NB4 (cell line): ENCODE measurements around the gene OR6B2.

ENCODE experiments used
- CTCF ChIP-seq: IDR thresholded peaks from one replicate; pipeline ENCODE4 v1.5.1; 2012; ENCODE audit warnings: low read depth, low read length
- MAX ChIP-seq: IDR thresholded peaks from 2 replicates; pipeline ENCODE4 v1.6.1; 2011; ENCODE audit warnings: low read depth, low read length
- MYC ChIP-seq: IDR thresholded peaks from 2 replicates; pipeline ENCODE4 v1.6.1; 2011; ENCODE audit warnings: low read depth, low read length
- POLR2A ChIP-seq: IDR thresholded peaks from 2 replicates; pipeline ENCODE4 v1.6.1; 2011; ENCODE audit warnings: mild to moderate bottlenecking; ENCODE audit not compliant: insufficient read length; ENCODE audit errors: extremely low read depth

DNA sequence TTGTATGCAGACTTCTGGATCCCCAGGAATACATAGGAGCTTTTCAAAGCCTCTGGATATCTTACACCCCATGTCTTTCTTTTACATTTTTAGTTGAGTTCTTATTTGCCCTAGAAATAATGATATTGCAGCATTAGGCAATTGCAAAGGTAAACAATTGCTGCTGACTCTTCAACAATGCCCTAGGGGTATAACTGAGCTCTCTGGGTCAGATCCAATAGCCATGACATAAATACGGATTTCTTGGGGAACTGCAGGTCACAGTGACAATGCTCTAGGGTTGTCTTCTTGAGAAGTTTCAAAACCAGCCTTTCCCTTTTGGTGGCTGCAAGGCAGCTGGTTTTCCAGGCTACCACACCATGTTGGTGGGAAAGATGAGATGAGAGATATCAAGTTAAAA is 39.6 kb upstream of the OR6B2 start:
- TF ChIP-seq CTCF (no peak), POLR2A (no peak), MAX (no peak), MYC (no peak)
